ENCODE results near the gene TBK1.
"Not testable (repeated sequence)": the region's sequence is repeated elsewhere in the genome, so short reads cannot be mapped to it uniquely, and the experiment has no call there.

TBK1 gene

DNA sequence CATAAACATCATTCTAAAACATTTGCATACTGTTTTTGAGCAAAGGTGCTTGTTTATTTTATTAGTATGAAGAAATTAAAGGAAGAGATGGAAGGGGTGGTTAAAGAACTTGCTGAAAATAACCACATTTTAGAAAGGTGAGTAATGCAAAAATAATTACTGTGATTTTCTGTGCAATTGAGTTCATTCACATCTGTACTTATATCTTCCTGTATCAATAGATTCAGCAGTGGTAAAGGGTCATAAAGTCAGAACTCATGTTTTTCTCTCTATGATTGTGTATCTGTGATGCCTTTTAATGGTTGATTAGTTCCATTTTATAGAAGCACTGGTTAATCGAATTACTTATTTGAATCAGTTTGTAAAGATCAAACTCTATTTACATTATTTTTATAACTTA lies 46.0 kb downstream of the TBK1 start:
- no peak for DNase-seq

DNA sequence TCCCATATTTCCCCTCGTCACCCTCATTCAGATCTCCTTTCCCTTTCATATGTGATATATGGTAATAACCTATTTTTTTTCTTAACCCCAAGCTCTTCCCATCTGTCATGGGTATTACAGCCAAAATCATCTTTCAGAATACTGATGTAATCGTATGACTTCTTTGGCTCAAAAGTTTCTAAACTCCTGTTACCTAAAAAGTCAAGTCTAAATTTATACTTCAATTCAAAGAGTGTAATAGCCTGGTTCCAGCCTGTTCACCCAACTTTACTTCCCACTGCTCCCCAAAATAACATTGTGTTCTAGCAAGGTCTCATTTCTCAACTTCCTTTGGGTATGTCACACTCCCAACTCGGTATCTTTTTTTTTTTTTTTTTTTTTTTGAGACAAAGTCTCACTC lies 48.5 kb downstream of the TBK1 start:
- no peak for DNase-seq

- no peak for DNase-seq
Measured at GRCh38 chr12:64501486-64501885, 49.6 kb downstream of the TBK1 start.

- DNase-seq: no peak
Measured at GRCh38 chr12:64506955-64507354, 55.0 kb downstream of the TBK1 start.

GRCh38 chr12:64510667-64511066 lies 58.7 kb downstream of the TBK1 start:
- DNase-seq: no peak

DNA sequence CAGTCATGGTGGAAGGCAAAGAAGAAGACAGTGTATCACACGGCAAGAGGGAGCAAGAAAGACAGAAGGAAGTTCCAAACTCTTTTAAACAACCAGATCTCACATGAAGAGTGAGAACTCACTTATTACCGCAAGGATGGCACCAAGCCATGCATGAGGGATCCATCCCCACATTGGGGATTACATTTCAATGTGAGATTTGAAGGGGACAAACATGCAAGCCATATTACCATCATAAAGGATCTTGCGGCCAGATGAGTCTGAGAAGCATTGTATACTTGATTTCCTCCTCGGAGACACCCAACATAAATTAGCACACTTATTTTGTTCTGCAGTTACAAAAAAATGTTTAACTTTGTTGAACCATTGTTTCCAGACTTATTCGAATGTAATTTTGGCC lies 66.5 kb downstream of the TBK1 start:
- no peak for DNase-seq

DNA sequence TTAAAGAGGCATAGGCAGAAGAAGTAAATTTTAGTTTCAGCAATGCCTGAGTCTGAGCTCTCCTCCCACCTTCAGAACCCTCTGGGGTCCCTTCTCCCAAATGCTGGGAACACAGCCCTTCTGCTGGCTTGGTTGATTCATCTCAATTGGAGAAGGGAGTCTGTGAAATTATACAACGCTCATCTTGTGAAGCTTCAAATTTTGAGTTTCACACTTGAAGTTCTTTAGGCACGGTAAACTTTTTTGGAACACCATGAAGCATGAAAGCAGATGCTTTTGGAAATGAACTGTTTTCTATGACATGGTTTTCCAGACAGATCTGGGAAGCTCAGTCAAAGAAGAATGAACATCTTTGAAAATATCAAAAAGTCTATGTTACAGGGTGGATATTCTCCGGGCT lies 69.9 kb downstream of the TBK1 start:
- no peak for DNase-seq

- no peak for DNase-seq
Measured at GRCh38 chr12:64522316-64522715, 70.4 kb downstream of the TBK1 start.

DNA sequence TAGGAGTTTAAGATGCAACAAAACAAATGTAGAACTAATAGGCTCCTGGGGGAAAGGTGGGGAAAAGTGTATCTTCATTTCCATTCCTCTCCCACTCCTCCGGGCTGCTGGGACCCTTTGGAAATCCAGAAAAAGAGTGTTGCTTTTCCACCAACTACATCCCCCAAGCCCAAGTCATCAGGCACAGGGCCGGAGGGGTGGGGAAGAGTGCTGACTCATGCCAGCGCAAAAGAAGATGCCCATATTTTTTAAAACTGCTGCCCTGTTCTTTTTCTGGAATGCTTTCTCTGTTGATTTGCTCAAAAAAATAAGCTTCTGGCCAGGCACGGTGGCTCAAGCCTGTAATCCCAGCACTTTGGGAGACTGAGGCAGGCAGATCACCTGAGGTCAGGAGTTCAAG lies 70.9 kb downstream of the TBK1 start:
- no peak for DNase-seq

DNA sequence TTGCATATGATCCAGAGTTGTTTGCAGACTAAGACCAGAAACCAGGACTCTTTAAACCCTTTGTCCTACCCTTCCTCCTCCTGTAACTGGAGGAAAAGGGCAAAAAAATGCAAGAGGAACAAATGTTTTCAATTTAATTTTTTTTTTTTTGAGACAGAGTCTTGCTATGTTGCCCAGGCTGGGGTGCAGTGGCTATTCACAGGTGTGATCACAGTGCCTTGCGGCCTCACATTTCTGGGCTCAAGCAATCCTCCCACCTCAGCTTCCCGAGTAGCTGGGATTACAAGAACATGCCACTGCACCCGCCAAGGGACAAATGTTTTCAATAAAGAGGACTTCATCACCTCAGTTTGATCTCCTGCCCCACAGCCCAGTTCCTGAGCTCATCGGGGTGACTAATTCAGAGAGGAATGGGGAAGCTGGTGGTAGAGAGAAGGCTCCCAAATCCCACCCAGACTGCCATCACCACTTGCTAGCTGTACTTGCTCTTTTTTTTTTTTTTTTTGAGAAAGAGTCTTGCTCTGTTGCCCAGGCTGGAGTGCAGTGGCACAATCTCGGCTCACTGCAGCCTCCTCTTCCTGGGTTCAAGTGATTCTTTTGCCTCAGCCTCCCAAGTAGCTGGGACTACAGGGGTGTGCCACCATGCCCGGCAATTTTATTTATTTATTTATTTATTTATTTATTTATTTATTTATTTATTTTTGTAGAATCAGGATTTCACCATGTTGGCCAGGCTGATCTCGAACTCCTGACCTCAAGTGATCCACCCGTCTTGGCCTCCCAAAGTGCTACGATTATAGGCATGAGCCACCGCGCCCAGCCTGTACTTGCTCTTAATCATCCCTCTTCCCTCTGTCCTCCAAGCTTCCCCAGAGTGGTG lies 71.9 kb downstream of the TBK1 start:
- not testable (repeated sequence) for DNase-seq

DNA sequence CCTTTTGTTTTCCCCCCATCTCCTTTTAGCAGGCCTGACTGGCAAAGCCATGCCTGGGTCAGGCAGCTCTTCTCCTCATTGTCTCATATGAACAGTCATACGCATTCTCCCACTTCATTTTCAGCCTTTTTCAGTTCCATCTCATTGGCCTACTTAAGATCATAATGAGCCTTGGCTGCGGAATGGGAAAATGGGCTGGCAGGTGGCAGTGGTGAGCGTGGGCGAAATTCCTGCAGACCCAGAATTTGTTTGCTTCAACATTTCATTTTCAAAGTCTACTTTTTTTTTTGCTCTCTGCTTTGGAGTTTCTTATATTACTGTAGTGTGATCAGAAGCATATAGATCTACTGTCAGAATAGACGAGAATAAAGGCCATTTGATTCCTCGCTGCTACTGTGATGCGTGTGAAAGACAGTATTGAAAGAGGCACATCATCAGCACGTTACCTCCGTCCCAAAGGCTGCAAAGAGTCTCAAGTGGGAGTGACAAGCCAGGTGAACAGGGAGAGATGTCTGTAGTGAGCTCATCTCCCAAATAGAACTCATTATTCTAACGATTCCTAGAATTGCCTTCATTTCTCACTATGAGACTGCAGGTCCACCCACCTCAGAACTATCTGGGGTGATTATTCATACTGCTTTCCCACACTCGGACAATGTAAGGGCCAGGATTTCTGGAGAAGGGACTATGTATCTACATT lies 73.7 kb downstream of the TBK1 start:
- DNase-seq: no peak

- DNase-seq: no peak
Measured at GRCh38 chr12:64526859-64527258, 74.9 kb downstream of the TBK1 start.

- DNase-seq: no peak
Measured at GRCh38 chr12:64528616-64529015, 76.7 kb downstream of the TBK1 start.

DNA sequence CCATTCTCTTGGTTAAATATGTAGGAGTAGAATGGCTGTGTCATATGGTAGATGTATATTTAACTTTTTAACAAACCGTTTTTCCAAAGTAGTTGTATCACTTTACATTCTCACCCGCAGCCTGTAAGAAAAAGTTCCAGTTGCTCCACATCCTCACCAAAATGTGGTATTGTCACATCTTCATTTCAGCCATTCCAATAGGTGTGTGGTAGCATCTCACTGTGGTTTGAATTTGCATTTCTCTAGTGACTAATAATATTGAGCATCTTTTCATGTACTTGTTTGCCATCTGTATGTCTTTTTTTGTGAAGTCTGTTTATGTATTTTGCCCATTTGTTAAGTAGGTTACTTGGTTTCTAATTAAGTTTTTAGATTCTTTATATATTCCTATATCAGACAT lies 78.6 kb downstream of the TBK1 start:
- DNase-seq: no peak

- DNase-seq: no peak
Measured at GRCh38 chr12:64531665-64532334, 79.9 kb downstream of the TBK1 start.

GRCh38 chr12:64532734-64533351 lies 80.9 kb downstream of the TBK1 start:
- DNase-seq: no peak

- no peak for DNase-seq
Measured at GRCh38 chr12:64534672-64535199, 82.8 kb downstream of the TBK1 start.

DNA sequence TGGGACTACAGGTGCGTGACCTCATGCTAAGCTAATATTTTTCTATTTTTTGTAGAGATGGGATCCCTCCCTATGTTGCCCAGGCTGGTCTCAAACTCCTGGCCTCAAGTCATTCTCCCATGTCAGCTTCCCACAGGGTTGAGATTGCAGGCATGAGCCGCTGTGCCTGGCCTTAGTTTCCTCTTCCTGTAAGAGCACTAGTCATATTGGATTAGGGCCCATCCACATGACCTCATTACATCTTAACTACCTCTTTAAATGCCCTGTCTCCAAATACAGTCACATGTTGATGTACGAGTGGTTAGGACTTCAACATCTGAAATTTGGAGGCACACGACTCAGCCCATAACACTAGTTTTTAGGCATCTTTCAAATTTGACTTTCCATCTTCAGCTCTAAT lies 86.2 kb downstream of the TBK1 start:
- no peak for DNase-seq

DNA sequence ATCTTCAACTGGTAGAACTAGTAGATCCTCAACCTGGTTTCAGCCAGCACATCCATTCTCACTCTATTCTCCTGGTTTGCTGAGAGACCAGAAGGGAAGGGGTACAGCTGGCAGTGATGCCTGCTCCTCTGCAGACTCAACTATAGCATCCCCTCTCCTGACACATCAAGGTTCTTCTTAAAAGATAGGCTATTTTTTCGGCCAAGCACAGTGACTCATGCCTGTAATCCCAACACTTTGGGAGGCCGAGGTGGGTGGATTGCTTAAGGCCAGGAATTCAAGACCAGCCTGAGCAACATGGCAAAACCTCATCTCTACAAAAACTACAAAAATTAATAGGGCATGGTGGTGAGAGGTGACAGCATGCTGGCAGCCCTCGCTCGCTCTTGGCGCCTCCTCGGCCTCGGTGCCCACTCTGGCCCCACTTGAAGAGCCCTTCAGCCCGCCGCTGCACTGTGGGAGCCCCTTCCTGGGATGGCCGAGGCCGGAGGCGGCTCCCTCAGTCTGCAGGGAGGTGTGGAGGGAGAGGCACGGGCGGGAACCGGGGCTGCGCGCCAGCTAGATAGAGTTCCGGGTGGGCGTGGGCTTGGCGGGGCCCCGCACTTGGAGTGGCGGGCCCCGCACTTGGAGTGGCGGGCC lies 90.6 kb downstream of the TBK1 start:
- DNase-seq: not testable (repeated sequence)

DNA sequence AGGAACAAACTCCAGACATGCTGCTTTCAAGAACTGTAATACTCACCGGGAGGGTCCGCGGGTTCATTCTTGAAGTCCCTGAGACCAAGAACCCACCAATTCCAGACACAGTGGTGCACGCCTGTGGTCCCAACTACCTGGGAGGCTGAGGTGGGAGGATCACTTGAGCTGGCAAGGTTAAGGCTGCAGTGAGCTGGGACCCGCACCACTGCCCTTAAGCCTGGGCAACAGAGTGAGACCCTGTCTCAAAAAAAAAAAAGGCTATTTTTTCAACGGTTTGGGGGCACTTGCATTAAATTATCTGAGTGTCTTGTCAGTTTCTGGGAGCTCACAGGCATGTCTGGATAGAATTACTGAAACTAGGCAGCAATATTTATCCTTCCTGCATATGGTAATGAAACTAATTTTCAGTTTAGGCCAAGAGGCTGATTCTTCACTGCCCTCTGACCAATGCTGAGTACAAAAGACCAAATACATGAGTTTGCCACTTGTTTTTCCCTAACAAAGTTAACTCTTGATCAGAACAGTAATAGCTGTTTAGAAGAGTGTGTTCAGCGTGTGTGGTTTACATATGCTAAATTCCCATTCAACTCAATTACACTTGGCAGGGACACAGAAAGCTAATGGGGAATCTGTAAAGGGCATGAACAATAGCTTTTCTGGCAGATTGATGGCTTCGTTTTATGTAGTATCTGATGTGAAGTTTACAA lies 92.6 kb downstream of the TBK1 start:
- DNase-seq: no peak

- no peak for DNase-seq
Measured at GRCh38 chr12:64545081-64545382, 93.1 kb downstream of the TBK1 start.

DNA sequence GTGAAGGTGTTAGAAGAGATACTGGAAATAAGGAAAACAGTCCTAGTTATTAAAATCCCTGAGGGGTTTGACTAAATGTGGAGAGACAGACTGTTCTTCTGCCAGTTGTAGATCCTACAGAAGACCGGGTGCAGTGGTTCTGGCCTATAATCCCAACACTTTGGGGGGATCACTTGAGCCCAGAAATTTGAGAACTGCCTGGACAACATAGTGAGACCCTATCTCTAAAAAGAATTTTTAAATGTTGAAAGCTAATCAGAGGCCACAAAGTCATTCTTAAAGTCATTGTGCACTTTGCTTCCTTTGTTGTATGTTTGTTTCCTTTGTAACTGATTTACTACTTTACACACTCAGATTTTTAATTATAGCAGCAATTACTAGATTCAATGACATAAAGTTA lies 97.2 kb downstream of the TBK1 start:
- DNase-seq: no peak
